Ovary (tissue), 9 donors: ENCODE results near the gene S100PBP. TPM values are rescaled to one million over a fixed set of nuclear protein-coding genes. Genes with fewer than 3 reads are reported as not detected.

Experiments
- DNase-seq, 5 donors: peaks; one replicate each; pipeline ENCODE4 v3.0.0-alpha.2; 2019 to 2020
- H3K27ac ChIP-seq, 2 donors: fragments of 200-600 bp; one replicate each; pipeline versions ENCODE4 v1.5.1 to v1.8.0; 2019 to 2022
- H3K27me3 ChIP-seq: fragments of 200-600 bp; one replicate; pipeline ENCODE4 v1.8.0; 2022
- H3K36me3 ChIP-seq: fragments of 200-600 bp; sonication (generic); one replicate; pipeline ENCODE4 v1.5.1; 2019
- H3K4me1 ChIP-seq: one replicate; pipeline ENCODE4 v1.8.1; 2013; ENCODE audit warnings: mild to moderate bottlenecking, moderate library complexity; ENCODE audit not compliant: insufficient read depth
- H3K4me3 ChIP-seq: fragments of 200-600 bp; sonication (generic); one replicate; pipeline ENCODE4 v1.5.1; 2017
- H3K9me3 ChIP-seq, 2 donors: fragments of 200-600 bp in 1 of 2; sonication (generic) in 1 of 2; one replicate each; pipeline versions ENCODE4 v1.5.1 to v1.8.1; 2013 to 2019; ENCODE audit warnings: mild to moderate bottlenecking in 1 of 2, moderate library complexity in 1 of 2
- CTCF ChIP-seq, 3 donors: fragments of 450-650 bp in 2 of 3; fragments of 200-600 bp in 1 of 3; IDR thresholded peaks; one replicate each; pipeline versions ENCODE4 v1.5.1 to v1.8.0; 2016 to 2022; ENCODE audit warnings: antibody characterized with exemption in 3 of 3, mild to moderate bottlenecking in 1 of 3
- EP300 ChIP-seq: sonication (generic); formaldehyde crosslinking; IDR thresholded peaks from one replicate; pipeline ENCODE4 v1.6.1; 2017; ENCODE audit warnings: antibody characterized with exemption
- POLR2A ChIP-seq: fragments of 450-650 bp; IDR thresholded peaks from one replicate; pipeline ENCODE4 v1.6.1; 2017; ENCODE audit warnings: antibody characterized with exemption, mild to moderate bottlenecking, moderate library complexity
- WGBS, 3 donors: extraction: QIAGEN DNeasy Blood & Tissue Kit in 1 of 3; methylation state at CpG; one replicate each; pipeline versions ENCODE4 v1.1.5 to v1.1.7; 2013 to 2017; 5-methylcytosine and 5-hydroxymethylcytosine counted together
- intact Hi-C, 4 donors: fragments of 100-400 bp; cut with DNase I; formaldehyde crosslinking; loops; one replicate each; pipeline versions ENCODE4 v1.11.0 to v1.15.1; 2022 to 2023
- polyA plus RNA-seq, 2 donors: library from polyadenylated mRNA; stranded (reverse); fragments of 200-250 nt in 1 of 2; fragments of 350-450 nt in 1 of 2; fragmentation: Illumina TruSeq in 1 of 2; extraction: RNeasy Lipid Tissue Mini Kit (QIAGEN cat#74804) in 1 of 2; gene quantifications; one replicate each; pipeline ENCODE4 v1.2.3, GENCODE V29; 2013 to 2014
- total RNA-seq, 7 donors: library from RNA; depleted of rRNA in 2 of 7; stranded (reverse); fragments of >200 nt in 2 of 7; fragmentation: NEBNext Ultra II Directional in 3 of 7; extraction: Animal tissue kit (Norgen Biotek cat#: 25700) in 3 of 7; gene quantifications; one replicate each; pipeline versions ENCODE4 v1.1.0 to v1.2.4, GENCODE V29; 2016 to 2023
- donor health status: DM: no; HTN: no; CAD: no; lungs with moderate emphysema.
- donor health status: DM: no; HTN: no; CAD: no.
- donor health status: Bipolar disorder and iron deficiency.
- donor health status: DM: yes; HTN: yes; CAD: no.
- donor health status: DM: no; HTN: no; CAD: no.
- donor health status: DM: yes; HTN: yes; CAD: no.

S100PBP gene
- total and polyA plus RNA-seq, 9 donors = 18.1 to 64.2 (median 42.6) TPM

GRCh38 chr1:32770221-32770731, 47.2 kb upstream of the S100PBP start:
- intact Hi-C loops = loop anchor here (5.0 kb wide), 2 partner anchors 58 to 102 kb away; partner anchors contain the start of gene FNDC5 (in 1 of the 4)
- Histone ChIP-seq H3K4me3 (no peak overlapping the region), H3K4me1 (peaks cover 29% of the 10 kb centered on the region), H3K36me3 (no peaks in the 10 kb centered on the region), H3K9me3 (no peaks in the 10 kb centered on the region), H3K27me3 (no peaks in the 10 kb centered on the region), H3K27ac (peak overlapping the region in 1 of 2 donors; percentile 8)
- DNase-seq = peak in 2 of 5 donors; percentile 20 to 46
- WGBS, 3 donors = 88 to 93% (median 91%) methylated on average over 22 to 25 of the region's 25 CpGs
- TF ChIP-seq EP300 = no peak
- no peak for TF ChIP-seq POLR2A
- TF ChIP-seq CTCF (IDR thresholded peaks at IDR 0.05) = no peak

GRCh38 chr1:32770741-32771548, 46.5 kb upstream of the S100PBP start:
- Histone ChIP-seq H3K4me1 (peaks cover 24% of the 10 kb centered on the region), H3K27ac (peak overlapping the region in 1 of 2 donors; percentile 8), H3K27me3 (no peaks in the 10 kb centered on the region), H3K9me3 (no peaks in the 10 kb centered on the region), H3K36me3 (no peaks in the 10 kb centered on the region), H3K4me3 (no peak overlapping the region)
- WGBS, 3 donors = 62 to 74% (median 68%) methylated on average over 18 of the region's 18 CpGs
- DNase-seq = peak in 2 of 5 donors; percentile 23 to 46
- intact Hi-C loops = loop anchor here (5.0 kb wide), 2 partner anchors 59 to 101 kb away; partner anchors contain the start of gene FNDC5 (in 1 of the 4)
- TF ChIP-seq EP300 (no peak), CTCF (IDR thresholded peaks at IDR 0.05) (no peak), POLR2A (no peak)

DNA sequence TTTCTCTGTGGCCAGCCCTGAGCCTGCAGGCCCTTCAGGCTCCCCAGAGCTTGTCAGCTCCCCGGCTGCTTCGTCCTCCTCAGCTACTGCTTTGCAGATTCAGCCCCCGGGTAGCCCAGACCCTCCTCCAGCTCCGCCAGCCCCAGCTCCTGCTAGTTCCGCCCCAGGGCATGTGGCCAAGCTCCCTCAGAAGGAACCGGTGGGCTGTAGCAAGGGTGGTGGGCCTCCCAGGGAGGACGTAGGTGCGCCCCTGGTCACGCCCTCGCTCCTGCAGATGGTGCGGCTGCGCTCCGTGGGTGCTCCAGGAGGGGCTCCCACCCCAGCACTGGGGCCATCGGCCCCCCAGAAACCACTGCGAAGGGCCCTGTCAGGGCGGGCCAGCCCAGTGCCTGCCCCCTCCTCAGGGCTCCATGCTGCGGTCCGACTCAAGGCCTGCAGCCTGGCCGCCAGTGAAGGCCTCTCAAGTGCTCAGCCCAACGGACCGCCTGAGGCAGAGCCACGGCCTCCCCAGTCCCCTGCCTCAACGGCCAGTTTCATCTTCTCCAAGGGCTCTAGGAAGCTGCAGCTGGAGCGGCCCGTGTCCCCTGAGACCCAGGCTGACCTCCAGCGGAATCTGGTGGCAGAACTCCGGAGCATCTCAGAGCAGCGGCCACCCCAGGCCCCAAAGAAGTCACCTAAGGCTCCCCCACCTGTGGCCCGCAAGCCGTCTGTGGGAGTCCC, 45.7 kb upstream of the S100PBP start:
- Histone ChIP-seq H3K36me3 (no peaks in the 10 kb centered on the region), H3K27ac (peak overlapping the region in 1 of 2 donors; percentile 8), H3K27me3 (no peaks in the 10 kb centered on the region), H3K4me3 (no peak overlapping the region), H3K4me1 (peaks cover 19% of the 10 kb centered on the region), H3K9me3 (no peaks in the 10 kb centered on the region)
- peak; percentile 41 to 61 (median 55) for DNase-seq
- intact Hi-C loops = loop anchor here (2.0 to 5.0 kb wide), 3 partner anchors 59 to 101 kb away; partner anchors contain the start of gene FNDC5 (in 1 of the 4)
- WGBS, 3 donors = 50 to 59% (median 55%) methylated on average over 24 to 30 of the region's 30 CpGs
- TF ChIP-seq EP300 (no peak), POLR2A (no peak), CTCF (IDR thresholded peaks at IDR 0.05) (no peak)

DNA sequence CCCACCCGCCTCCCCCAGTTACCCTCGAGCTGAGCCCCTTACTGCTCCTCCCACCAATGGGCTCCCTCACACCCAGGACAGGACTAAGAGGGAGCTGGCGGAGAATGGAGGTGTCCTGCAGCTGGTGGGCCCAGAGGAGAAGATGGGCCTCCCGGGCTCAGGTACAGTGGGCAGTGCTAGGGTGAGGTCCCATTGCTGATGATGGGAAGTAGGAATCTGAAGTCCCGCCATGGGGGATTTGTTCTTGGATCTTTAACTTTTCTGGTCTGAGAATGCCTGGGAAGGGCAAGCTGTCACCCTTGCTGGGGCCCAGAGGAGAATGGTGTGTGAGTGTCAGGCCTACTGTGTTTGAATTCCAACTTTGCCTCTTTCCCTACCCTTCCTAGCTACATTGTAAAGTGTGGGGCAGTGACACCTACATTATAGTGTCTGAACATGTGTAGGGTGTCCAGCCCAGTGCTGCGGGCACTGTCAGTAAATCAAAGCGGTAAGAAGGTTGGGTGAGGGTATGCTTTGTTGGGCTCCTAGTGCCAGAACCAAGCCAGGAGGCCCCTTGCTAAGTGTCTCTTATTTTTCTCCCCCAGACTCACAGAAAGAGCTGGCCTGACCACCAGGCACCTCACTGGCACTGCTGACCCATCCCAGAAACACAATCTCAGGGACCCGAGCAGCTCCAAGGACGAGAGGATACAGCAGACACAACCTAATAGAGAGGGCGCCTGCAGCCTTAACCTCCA, 45.0 kb upstream of the S100PBP start:
- peak in 1 of 5 donors; percentile 21 for DNase-seq
- Histone ChIP-seq H3K9me3 (no peaks in the 10 kb centered on the region), H3K36me3 (no peaks in the 10 kb centered on the region), H3K4me1 (peaks cover 15% of the 10 kb centered on the region), H3K27me3 (no peaks in the 10 kb centered on the region), H3K4me3 (no peak overlapping the region), H3K27ac (no peak overlapping the region)
- TF ChIP-seq CTCF (IDR thresholded peaks at IDR 0.05) (no peak), POLR2A (no peak), EP300 (no peak)
- intact Hi-C loops = loop anchor here (2.0 to 5.0 kb wide), 3 partner anchors 60 to 100 kb away; partner anchors contain the start of gene FNDC5 (in 1 of the 4)
- 74 to 95% (median 76%) methylated on average over 8 to 10 of the region's 10 CpGs for WGBS, 3 donors
